H1 (cell line): Measurements from ENCODE around the gene COPZ2. TPM values are rescaled to one million over a fixed set of nuclear protein-coding genes. Genes with fewer than 3 reads are reported as not detected.

Experiments
- ASH2L ChIP-seq: fragments of 200-600, 300-600 bp; sonication (generic); IDR thresholded peaks from one replicate; pipeline ENCODE4 v1.7.1; 2017; ENCODE audit warnings: low read length
- SP2 ChIP-seq: IDR thresholded peaks from 2 replicates; pipeline ENCODE4 v1.6.1; 2012; ENCODE audit warnings: mild to moderate bottlenecking, low read length, inconsistent platforms
- polyA plus RNA-seq, 7 experiments: library from polyadenylated mRNA; depleted of rRNA in 3 of 7; stranded (reverse) in 5 of 7; unstranded in 2 of 7; fragments of >200 nt in 5 of 7; fragments of 200-250 nt in 2 of 7; gene quantifications; 1 replicate in 5 of 7; 2 replicates in 1 of 7; 4 replicates in 1 of 7; pipeline versions ENCODE4 v1.2.1 to v1.2.3, GENCODE V29; 2011 to 2013; ENCODE audit warnings: missing spikeins in 2 of 7, mixed read lengths in 2 of 7
- total RNA-seq: library from RNA; stranded (reverse); fragmentation: NEBNext Ultra II Directional; extraction: Animal tissue kit (Norgen Biotek cat#: 25700); gene quantifications from 2 replicates; pipeline ENCODE4 v1.2.1, GENCODE V29; 2021

The COPZ2 gene
- total and polyA plus RNA-seq, 2 of the 8 experiments (the other 6 are each of a cell fraction or from before 2014, with no cell fraction given), result 0.24 TPM; not detected in 1

DNA sequence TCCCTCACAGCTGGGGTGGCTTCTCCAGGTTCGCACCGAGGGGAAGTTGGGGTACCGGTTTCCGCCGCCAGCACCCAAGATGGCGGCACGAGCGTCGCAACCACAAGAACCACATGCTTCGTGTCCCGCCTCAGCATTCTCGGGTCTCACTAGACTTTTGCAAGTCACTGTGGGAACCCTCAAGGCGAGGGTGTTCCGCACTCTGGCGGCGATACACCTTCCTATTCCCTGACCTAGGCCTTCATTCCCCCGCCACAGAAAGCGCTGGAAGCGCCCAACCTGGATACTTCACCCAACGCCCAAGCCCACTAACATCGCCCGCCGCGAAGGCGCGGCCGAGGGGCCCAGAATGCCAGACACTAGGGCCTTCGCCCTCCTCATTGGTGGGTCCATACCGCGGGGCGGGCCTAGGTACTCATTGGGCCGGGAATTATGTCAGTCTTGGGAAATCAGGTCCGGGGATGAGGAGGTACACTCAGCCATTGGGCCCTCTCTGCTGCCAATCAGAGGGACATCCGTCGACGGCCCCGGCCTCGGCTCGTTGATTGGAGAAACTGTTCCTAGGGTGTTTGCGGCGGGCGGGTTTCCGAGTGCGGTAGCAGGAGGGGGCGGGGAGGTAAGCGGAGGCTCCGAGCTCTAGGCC, 10.3 kb upstream of the COPZ2 start, which contains the start of gene NFE2L1 (continued):
- peak; percentile 88 for TF ChIP-seq SP2
- TF ChIP-seq ASH2L, result peak; percentile 36
